GM12878 (cell line): Measurements from ENCODE around the gene CKS2. TPM values are rescaled to one million over a fixed set of nuclear protein-coding genes. Genes with fewer than 3 reads are reported as not detected.

ENCODE experiments used
- ATAC-seq: fragments of 200-7000 bp; cut with Tn5 transposase; 3 replicates; pipeline ENCODE4 v1.9.1; 2020; ENCODE audit warnings: mild to moderate bottlenecking, moderate library complexity
- BruUV-seq: library from RNA; stranded (reverse); fragments of 400-500 nt; replicated peaks from 2 replicates; lab custom pipeline; 2021; lab: Mats Ljungman, UMichigan
- CTCF ChIA-PET: fragments of 300-600 bp; sonication (Branson Sonifier 250); formaldehyde crosslinking; extraction: SDS; loops from one replicate; lab custom pipeline; 2021; ENCODE audit warnings: inconsistent platforms; lab: Yijun Ruan, JAX
- POLR2A ChIA-PET: fragments of 350-600 bp; formaldehyde crosslinking; extraction: SDS; loops from one replicate; lab custom pipeline; 2021; ENCODE audit warnings: inconsistent platforms; lab: Charles Lee
- RAD21 ChIA-PET: fragments of 300-600 bp; sonication (Branson Sonifier 250); formaldehyde crosslinking; loops from one replicate; lab custom pipeline; 2023; ENCODE audit warnings: antibody characterized with exemption; ENCODE audit not compliant: unreplicated experiment; lab: Charles Lee
- SMC1A ChIA-PET: fragments of 300-600 bp; sonication (Branson Sonifier 250); formaldehyde crosslinking; loops from one replicate; lab custom pipeline; 2023; ENCODE audit not compliant: unreplicated experiment, uncharacterized antibody; lab: Charles Lee
- DNase-seq: peaks from one replicate; pipeline ENCODE4 v3.0.0-alpha.2; 2011; ENCODE audit warnings: low read depth, low spot score
- FAIRE-seq: peaks from 3 replicates; lab custom pipeline; 2011; peaks lifted over from hg19 to GRCh38; lab: Jason Lieb, UNC
- H2AFZ ChIP-seq: 2 replicates; pipeline ENCODE4 v1.6.0; 2011; ENCODE audit warnings: low read depth, low read length, control low read depth; ENCODE audit not compliant: control insufficient read depth
- H3K27ac ChIP-seq: 2 replicates; pipeline ENCODE4 v1.5.1; 2011; ENCODE audit warnings: control low read depth; ENCODE audit not compliant: control insufficient read depth, insufficient read depth
- H3K27me3 ChIP-seq, 2 experiments: replicated peaks in 1 of 2; 2 replicates each; pipeline versions ENCODE4 v1.6.0 to v1.6.1; 2011; ENCODE audit warnings: low read length in 1 of 2; ENCODE audit not compliant: control insufficient read depth in 2 of 2, insufficient read depth in 2 of 2
- H3K36me3 ChIP-seq, 2 experiments: 2 replicates each; pipeline ENCODE4 v1.5.1; 2011; ENCODE audit warnings: low read length in 1 of 2; ENCODE audit not compliant: control insufficient read depth in 2 of 2, insufficient read depth in 2 of 2
- H3K4me1 ChIP-seq: 2 replicates; pipeline ENCODE4 v1.6.1; 2011; ENCODE audit warnings: mild to moderate bottlenecking, low read length, moderate library complexity, mixed read lengths; ENCODE audit not compliant: control insufficient read depth, insufficient read depth
- H3K4me2 ChIP-seq: 2 replicates; pipeline ENCODE4 v1.6.0; 2011; ENCODE audit warnings: control low read depth; ENCODE audit not compliant: control insufficient read depth, insufficient read depth
- H3K4me3 ChIP-seq: fragments of 200-600 bp; sonication (generic); 2 replicates; pipeline ENCODE4 v1.5.1; 2016
- H3K79me2 ChIP-seq: 2 replicates; pipeline ENCODE4 v1.6.0; 2011; ENCODE audit warnings: low read length; ENCODE audit not compliant: control insufficient read depth, insufficient read depth
- H3K9ac ChIP-seq: 2 replicates; pipeline ENCODE4 v1.8.0; 2011; ENCODE audit warnings: low read length, control low read depth, mixed read lengths; ENCODE audit not compliant: control insufficient read depth, insufficient read depth
- H3K9me3 ChIP-seq: replicated peaks from 3 replicates; pipeline ENCODE4 v1.5.1; 2011; ENCODE audit warnings: mild to moderate bottlenecking, low read length; ENCODE audit not compliant: control insufficient read depth, insufficient read depth
- H4K20me1 ChIP-seq: 2 replicates; pipeline ENCODE4 v1.6.0; 2011; ENCODE audit not compliant: control insufficient read depth, insufficient read depth
- LARP7 ChIP-seq: fragments of 450-650 bp; IDR thresholded peaks from 2 replicates; pipeline ENCODE4 v1.6.1; 2017; ENCODE audit warnings: mild to moderate bottlenecking
- MLLT1 ChIP-seq: fragments of 450-650 bp; IDR thresholded peaks from 2 replicates; pipeline ENCODE4 v1.6.1; 2016; ENCODE audit warnings: mild to moderate bottlenecking
- POLR2A ChIP-seq: IDR thresholded peaks from 2 replicates; pipeline ENCODE4 v1.6.1; 2011; ENCODE audit warnings: low read depth, mild to moderate bottlenecking, low read length
- PRDM15 ChIP-seq: fragments of 450-650 bp; formaldehyde crosslinking; IDR thresholded peaks from 2 replicates; pipeline ENCODE4 v1.4.0; 2020; ENCODE audit warnings: mild to moderate bottlenecking, moderate library complexity
- RAD21 ChIP-seq: IDR thresholded peaks from 2 replicates; pipeline ENCODE4 v1.6.1; 2011; ENCODE audit warnings: mild to moderate bottlenecking, low read depth, low read length, moderate library complexity; ENCODE audit not compliant: insufficient read depth
- RFX5 ChIP-seq: IDR thresholded peaks from 2 replicates; pipeline ENCODE4 v1.6.1; 2011; ENCODE audit warnings: low read depth, low read length, improper control_type of control experiment
- SMAD1 ChIP-seq: fragments of 450-650 bp; IDR thresholded peaks from 2 replicates; pipeline ENCODE4 v1.6.1; 2018; ENCODE audit warnings: mild to moderate bottlenecking, low read depth; ENCODE audit not compliant: partially characterized antibody
- YY1 ChIP-seq: IDR thresholded peaks from 2 replicates; pipeline ENCODE4 v1.6.1; 2011; ENCODE audit warnings: low read depth, mild to moderate bottlenecking, low read length
- ZNF622 ChIP-seq: fragments of 450-650 bp; IDR thresholded peaks from 2 replicates; pipeline ENCODE4 v1.6.1; 2017; ENCODE audit warnings: mild to moderate bottlenecking, inconsistent platforms
- WGBS: methylation state at CpG from one replicate; pipeline ENCODE4 v1.1.6; 2016; ENCODE audit warnings: low lambda C conversion rate; ENCODE audit not compliant: insufficient replicate concordance, insufficient coverage; ENCODE audit errors: missing lambda C conversion rate; 5-methylcytosine and 5-hydroxymethylcytosine counted together
- in situ Hi-C: fragments of 300-500 bp; cut with MboI; formaldehyde crosslinking; loops from 9 replicates; pipeline ENCODE4 v1.14.3; 2018; ENCODE audit warnings: mixed read lengths
- intact Hi-C: fragments of 100-400 bp; cut with micrococcal nuclease; formaldehyde crosslinking; loops from one replicate; pipeline ENCODE4 v1.14.2; 2022; ENCODE audit not compliant: unreplicated experiment
- polyA plus RNA-seq, 11 experiments: library from polyadenylated mRNA; depleted of rRNA in 4 of 11; unstranded in 6 of 11; stranded (reverse) in 5 of 11; fragments of >200 nt; fragmentation: Nextera tagmentation in 4 of 11; fragmentation: Illumina TruSeq in 1 of 11; extraction: Ambion mirVana in 4 of 11; extraction: Trizol in 1 of 11; gene quantifications; 1 replicate in 1 of 11; 2 replicates in 10 of 11; pipeline versions ENCODE4 v1.2.1 to v1.2.3, GENCODE V29; 2011 to 2016; ENCODE audit warnings: inconsistent platforms in 2 of 11, missing spikeins in 2 of 11, low read depth in 1 of 11
- total RNA-seq, 4 experiments: library from RNA; depleted of rRNA in 3 of 4; stranded (reverse); fragments of >200 nt in 3 of 4; fragmentation: Illumina TruSeq in 1 of 4; extraction: Trizol in 1 of 4; gene quantifications; 2 replicates each; pipeline versions ENCODE4 v1.2.1 to v1.2.3, GENCODE V29; 2013 to 2021
- TF ChIP-seq, protein P1 (sequence below): fragments of 450-650 bp; IDR thresholded peaks from 2 replicates; pipeline ENCODE4 v1.6.1; 2017; ENCODE audit warnings: mild to moderate bottlenecking
- TF ChIP-seq, protein P2 (sequence below): fragments of 450-650 bp; IDR thresholded peaks from 2 replicates; pipeline ENCODE4 v1.6.1; 2017; ENCODE audit warnings: low read depth, mild to moderate bottlenecking, moderate library complexity

Gene CKS2
- total and polyA plus RNA-seq, 10 of the 15 experiments (the other 5 are each of a cell fraction or from before 2014, with no cell fraction given), result 172 to 1,251 (median 503) TPM

DNA sequence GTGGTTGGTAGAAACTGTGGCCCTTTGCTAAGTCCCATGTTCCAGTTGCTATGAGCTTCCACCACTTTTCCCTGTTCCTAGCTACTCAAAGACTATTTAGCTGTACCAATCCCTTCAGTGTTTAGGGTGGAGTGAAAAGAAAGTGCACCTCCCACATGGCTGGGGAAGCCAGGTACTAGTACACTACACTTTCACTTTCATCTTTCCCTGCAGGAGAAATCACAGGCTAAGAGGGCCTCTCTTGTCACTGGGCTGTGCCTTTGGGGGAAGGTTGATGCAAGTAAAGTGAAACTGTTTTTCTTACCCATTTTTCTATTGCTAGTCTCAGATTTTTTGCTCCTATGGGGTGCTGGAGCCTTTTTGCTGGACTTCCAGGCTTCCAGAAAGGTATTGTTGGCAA is 33.5 kb upstream of the CKS2 start (continued):
- no peak for TF ChIP-seq PRDM15 (CRISPR knock-in tag)
- no peak for TF ChIP-seq LARP7

DNA sequence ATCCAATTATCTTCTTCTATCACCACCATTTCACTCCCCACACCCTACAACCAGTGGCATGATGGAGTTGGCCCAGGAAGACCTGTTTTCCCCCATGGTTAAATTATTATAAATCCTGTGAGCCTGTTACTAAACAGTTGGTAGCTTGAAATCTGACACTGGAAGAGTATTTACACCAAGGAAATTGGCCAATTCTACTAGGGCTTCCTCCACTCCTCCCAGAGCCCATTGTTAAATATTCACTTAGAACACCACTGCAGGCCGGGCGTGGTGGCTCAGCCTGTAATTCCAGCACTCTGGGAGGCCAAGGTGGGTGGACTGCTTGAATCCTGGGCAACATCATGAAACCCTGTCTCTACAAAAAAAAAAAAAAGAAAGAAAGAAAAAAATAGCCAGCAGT is 32.4 kb upstream of the CKS2 start:
- in situ Hi-C loops (loop anchor here (5.0 kb wide), 1 partner anchor 686 kb away; no protein-coding TSS in a partner anchor), intact Hi-C loops (loop anchor here (1.0 to 5.0 kb wide), 2 partner anchors 96 to 684 kb away; no protein-coding TSS in a partner anchor)
- ChIA-PET RAD21 (interaction anchor here (0.6 to 1.2 kb wide), 3 partner anchors 21 to 319 kb away, joined by 3 to 5 read pairs (median 3); no protein-coding TSS in a partner anchor), CTCF (interaction anchor here (0.6 to 1.7 kb wide), 18 partner anchors 9 to 1595 kb away, joined by 3 to 9 read pairs (median 3); no protein-coding TSS in a partner anchor), POLR2A (interaction anchor here (0.6 kb wide), 1 partner anchor 32 kb away, joined by 5 read pairs; no protein-coding TSS in a partner anchor), SMC1A (interaction anchor here (0.6 to 1.4 kb wide), 3 partner anchors 270 to 678 kb away, joined by 3 to 4 read pairs (median 3); no protein-coding TSS in a partner anchor)
- H3K9ac ChIP-seq, result no peak overlapping the region
- peaks cover 2% of the 10 kb centered on the region; the same call in 2 of the 3 replicates for H3K9me3 ChIP-seq
- H3K36me3 ChIP-seq, result no peaks in the 10 kb centered on the region
- H3K4me1 ChIP-seq, result peaks cover 3% of the 10 kb centered on the region; the same call in 1 of the 2 replicates
- no peak for ATAC-seq
- H3K27me3 ChIP-seq, result no peaks in the 10 kb centered on the region
- no TSS peak for BruUV-seq
- WGBS, result 90% methylated on average over 2 of the region's 2 CpGs
- H3K4me2 ChIP-seq, result no peak overlapping the region
- no peak overlapping the region for H3K27ac ChIP-seq
- no peak for DNase-seq
- H3K4me3 ChIP-seq, result no peak overlapping the region
- no peak for FAIRE-seq
- H4K20me1 ChIP-seq, result no peaks in the 10 kb centered on the region
- no peaks in the 10 kb centered on the region for H3K79me2 ChIP-seq
- TF ChIP-seq ZNF622 (no peak), YY1 (no peak), RAD21 (no peak), RFX5 (no peak), SMAD1 (no peak), POLR2A (no peak), MLLT1 (no peak)
- TF ChIP-seq, protein P1, sequence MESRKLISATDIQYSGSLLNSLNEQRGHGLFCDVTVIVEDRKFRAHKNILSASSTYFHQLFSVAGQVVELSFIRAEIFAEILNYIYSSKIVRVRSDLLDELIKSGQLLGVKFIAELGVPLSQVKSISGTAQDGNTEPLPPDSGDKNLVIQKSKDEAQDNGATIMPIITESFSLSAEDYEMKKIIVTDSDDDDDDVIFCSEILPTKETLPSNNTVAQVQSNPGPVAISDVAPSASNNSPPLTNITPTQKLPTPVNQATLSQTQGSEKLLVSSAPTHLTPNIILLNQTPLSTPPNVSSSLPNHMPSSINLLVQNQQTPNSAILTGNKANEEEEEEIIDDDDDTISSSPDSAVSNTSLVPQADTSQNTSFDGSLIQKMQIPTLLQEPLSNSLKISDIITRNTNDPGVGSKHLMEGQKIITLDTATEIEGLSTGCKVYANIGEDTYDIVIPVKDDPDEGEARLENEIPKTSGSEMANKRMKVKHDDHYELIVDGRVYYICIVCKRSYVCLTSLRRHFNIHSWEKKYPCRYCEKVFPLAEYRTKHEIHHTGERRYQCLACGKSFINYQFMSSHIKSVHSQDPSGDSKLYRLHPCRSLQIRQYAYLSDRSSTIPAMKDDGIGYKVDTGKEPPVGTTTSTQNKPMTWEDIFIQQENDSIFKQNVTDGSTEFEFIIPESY, result no peak
- TF ChIP-seq, protein P2, sequence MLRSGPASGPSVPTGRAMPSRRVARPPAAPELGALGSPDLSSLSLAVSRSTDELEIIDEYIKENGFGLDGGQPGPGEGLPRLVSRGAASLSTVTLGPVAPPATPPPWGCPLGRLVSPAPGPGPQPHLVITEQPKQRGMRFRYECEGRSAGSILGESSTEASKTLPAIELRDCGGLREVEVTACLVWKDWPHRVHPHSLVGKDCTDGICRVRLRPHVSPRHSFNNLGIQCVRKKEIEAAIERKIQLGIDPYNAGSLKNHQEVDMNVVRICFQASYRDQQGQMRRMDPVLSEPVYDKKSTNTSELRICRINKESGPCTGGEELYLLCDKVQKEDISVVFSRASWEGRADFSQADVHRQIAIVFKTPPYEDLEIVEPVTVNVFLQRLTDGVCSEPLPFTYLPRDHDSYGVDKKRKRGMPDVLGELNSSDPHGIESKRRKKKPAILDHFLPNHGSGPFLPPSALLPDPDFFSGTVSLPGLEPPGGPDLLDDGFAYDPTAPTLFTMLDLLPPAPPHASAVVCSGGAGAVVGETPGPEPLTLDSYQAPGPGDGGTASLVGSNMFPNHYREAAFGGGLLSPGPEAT, result no peak
- no peak overlapping the region for H2AFZ ChIP-seq
